Limb (tissue), 2 donors: ENCODE results near the gene C17orf75.
"Not testable (repeated sequence)": the region's sequence is repeated elsewhere in the genome, so short reads cannot be mapped to it uniquely, and the experiment has no call there.

Source experiments
- DNase-seq, 2 donors: peaks; one replicate each; pipeline ENCODE4 v3.0.0-alpha.2; 2016; ENCODE audit errors: extremely low spot score in 2 of 2

The C17orf75 gene

GRCh38 chr17:32345951-32346600, 4.1 kb upstream of the C17orf75 start:
- no peak for DNase-seq

GRCh38 chr17:32342603-32343325, 791 bp upstream of the C17orf75 start:
- no peak for DNase-seq

GRCh38 chr17:32341141-32341856, 674 bp downstream of the C17orf75 start:
- no peak for DNase-seq

- no peak for DNase-seq
Observed at GRCh38 chr17:32335687-32336086, 6.3 kb downstream of the C17orf75 start.

- DNase-seq = no peak
Observed at GRCh38 chr17:32335046-32335445, 6.9 kb downstream of the C17orf75 start.

- no peak for DNase-seq
Observed at GRCh38 chr17:32333187-32333586, 8.8 kb downstream of the C17orf75 start.

GRCh38 chr17:32331243-32332040, 10.5 kb downstream of the C17orf75 start:
- no peak for DNase-seq

GRCh38 chr17:32330147-32330546, 11.8 kb downstream of the C17orf75 start:
- DNase-seq = no peak

GRCh38 chr17:32327911-32328310, 14.1 kb downstream of the C17orf75 start:
- DNase-seq = no peak

GRCh38 chr17:32323811-32324491, 18.0 kb downstream of the C17orf75 start:
- no peak for DNase-seq

- DNase-seq = no peak
Observed at GRCh38 chr17:32323046-32323445, 18.9 kb downstream of the C17orf75 start.

- DNase-seq = no peak
Observed at GRCh38 chr17:32320847-32321246, 21.1 kb downstream of the C17orf75 start.

- DNase-seq = not testable (repeated sequence)
Observed at GRCh38 chr17:32320080-32320479, 21.9 kb downstream of the C17orf75 start.

GRCh38 chr17:32319548-32319905, 22.4 kb downstream of the C17orf75 start:
- peak; percentile 44 to 80 for DNase-seq

GRCh38 chr17:32318071-32318470, 23.9 kb downstream of the C17orf75 start:
- DNase-seq = no peak

- no peak for DNase-seq
Observed at GRCh38 chr17:32317353-32317752, 24.6 kb downstream of the C17orf75 start.

- DNase-seq = not testable (repeated sequence)
Observed at GRCh38 chr17:32316653-32317052, 25.3 kb downstream of the C17orf75 start.

- no peak for DNase-seq
Observed at GRCh38 chr17:32315171-32315570, 26.8 kb downstream of the C17orf75 start.

- no peak for DNase-seq
Observed at GRCh38 chr17:32314636-32315035, 27.3 kb downstream of the C17orf75 start.

GRCh38 chr17:32311028-32311536, 30.9 kb downstream of the C17orf75 start:
- peak; percentile 51 to 65 for DNase-seq

- no peak for DNase-seq
Observed at GRCh38 chr17:32307658-32308057, 34.3 kb downstream of the C17orf75 start.
